ENCODE results near the gene EDRF1.
"Not testable (repeated sequence)": the region's sequence is repeated elsewhere in the genome, so short reads cannot be mapped to it uniquely, and the experiment has no call there.

The EDRF1 gene

GRCh38 chr10:125708971-125709503 is 10.5 kb upstream of the EDRF1 start:
- no peak for TF ChIP-seq CTCF (IDR thresholded peaks at IDR 0.05; ENCODE audit: low read depth, low read length)
- no peak overlapping the region for H3K4me3 ChIP-seq (replicated peaks in 1 of 2; ENCODE audit: low read depth in 2 of 2, low read length in 2 of 2)
- no peak for DNase-seq (ENCODE audit: low read depth in 2 of 2)

- no peak overlapping the region for H3K4me3 ChIP-seq (replicated peaks in 1 of 2; ENCODE audit: low read depth in 2 of 2, low read length in 2 of 2)
- no peak for TF ChIP-seq CTCF (IDR thresholded peaks at IDR 0.05; ENCODE audit: low read depth, low read length)
- DNase-seq (ENCODE audit: low read depth in 2 of 2), result peak; percentile 15 to 55
Observed at GRCh38 chr10:125709553-125710474, 9.7 kb upstream of the EDRF1 start.

GRCh38 chr10:125711110-125711750 is 8.3 kb upstream of the EDRF1 start:
- no peak for DNase-seq (ENCODE audit: low read depth in 2 of 2)
- no peak overlapping the region for H3K4me3 ChIP-seq (replicated peaks in 1 of 2; ENCODE audit: low read depth in 2 of 2, low read length in 2 of 2)
- no peak for TF ChIP-seq CTCF (IDR thresholded peaks at IDR 0.05; ENCODE audit: low read depth, low read length)

- not testable (repeated sequence) for H3K4me3 ChIP-seq (replicated peaks in 1 of 2; ENCODE audit: low read depth in 2 of 2, low read length in 2 of 2); DNase-seq (ENCODE audit: low read depth in 2 of 2)
Observed at GRCh38 chr10:125714728-125715127, 4.8 kb upstream of the EDRF1 start.

- DNase-seq (ENCODE audit: low read depth in 2 of 2), result peak in 1 of 2 donors; percentile 5
- H3K4me3 ChIP-seq (replicated peaks in 1 of 2; ENCODE audit: low read depth in 2 of 2, low read length in 2 of 2), result peak overlapping the region; percentile 97 to 98
- no peak for TF ChIP-seq CTCF (IDR thresholded peaks at IDR 0.05; ENCODE audit: low read depth, low read length)
Observed at GRCh38 chr10:125720002-125720382, 483 bp downstream of the EDRF1 start.

GRCh38 chr10:125721035-125721434 is 1.5 kb downstream of the EDRF1 start:
- TF ChIP-seq CTCF (IDR thresholded peaks at IDR 0.05; ENCODE audit: low read depth, low read length), result no peak
- H3K4me3 ChIP-seq (replicated peaks in 1 of 2; ENCODE audit: low read depth in 2 of 2, low read length in 2 of 2), result no peak overlapping the region
- no peak for DNase-seq (ENCODE audit: low read depth in 2 of 2)

GRCh38 chr10:125722811-125723210 is 3.3 kb downstream of the EDRF1 start:
- DNase-seq (ENCODE audit: low read depth in 2 of 2), result no peak
- TF ChIP-seq CTCF (IDR thresholded peaks at IDR 0.05; ENCODE audit: low read depth, low read length), result no peak
- no peak overlapping the region for H3K4me3 ChIP-seq (replicated peaks in 1 of 2; ENCODE audit: low read depth in 2 of 2, low read length in 2 of 2)
